ENCODE results near the gene LRP1.

LRP1 gene

DNA sequence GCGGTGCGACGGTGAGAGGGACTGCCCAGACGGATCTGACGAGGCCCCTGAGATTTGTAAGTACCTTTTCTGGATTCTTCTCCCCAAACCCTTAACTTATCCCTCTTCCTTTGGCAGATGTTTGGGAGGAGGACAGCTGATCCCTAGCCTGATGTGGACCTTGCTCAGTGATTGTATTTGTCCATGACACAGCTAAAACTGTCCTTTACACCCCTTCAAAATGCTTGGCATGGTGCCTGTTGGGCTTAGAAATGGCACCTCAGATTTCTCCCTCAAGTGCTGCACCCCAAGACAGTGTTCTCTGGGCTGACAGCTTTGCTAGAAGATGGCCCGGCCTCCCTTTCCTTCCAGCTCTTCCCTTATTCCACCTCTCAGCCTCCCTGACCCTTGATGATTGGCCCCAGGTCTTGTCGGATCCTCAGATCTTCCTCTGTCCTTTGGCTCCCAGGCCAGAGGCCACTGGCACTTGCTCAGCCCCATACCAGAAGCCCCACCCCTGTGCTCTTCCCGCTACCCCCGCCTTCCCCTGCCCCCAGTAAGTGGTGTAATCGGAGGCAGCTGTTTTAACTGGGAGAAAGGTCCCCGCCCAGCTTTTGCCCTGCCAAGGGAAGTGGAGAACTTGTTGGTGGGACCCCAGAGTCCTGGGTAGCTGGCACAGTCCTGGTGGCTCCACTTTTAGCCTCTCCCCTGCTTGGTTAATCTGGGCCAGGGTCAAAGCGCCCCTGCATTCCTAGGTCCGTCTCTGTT is 10.4 kb downstream of the LRP1 start:
- DNase-seq = no peak

DNA sequence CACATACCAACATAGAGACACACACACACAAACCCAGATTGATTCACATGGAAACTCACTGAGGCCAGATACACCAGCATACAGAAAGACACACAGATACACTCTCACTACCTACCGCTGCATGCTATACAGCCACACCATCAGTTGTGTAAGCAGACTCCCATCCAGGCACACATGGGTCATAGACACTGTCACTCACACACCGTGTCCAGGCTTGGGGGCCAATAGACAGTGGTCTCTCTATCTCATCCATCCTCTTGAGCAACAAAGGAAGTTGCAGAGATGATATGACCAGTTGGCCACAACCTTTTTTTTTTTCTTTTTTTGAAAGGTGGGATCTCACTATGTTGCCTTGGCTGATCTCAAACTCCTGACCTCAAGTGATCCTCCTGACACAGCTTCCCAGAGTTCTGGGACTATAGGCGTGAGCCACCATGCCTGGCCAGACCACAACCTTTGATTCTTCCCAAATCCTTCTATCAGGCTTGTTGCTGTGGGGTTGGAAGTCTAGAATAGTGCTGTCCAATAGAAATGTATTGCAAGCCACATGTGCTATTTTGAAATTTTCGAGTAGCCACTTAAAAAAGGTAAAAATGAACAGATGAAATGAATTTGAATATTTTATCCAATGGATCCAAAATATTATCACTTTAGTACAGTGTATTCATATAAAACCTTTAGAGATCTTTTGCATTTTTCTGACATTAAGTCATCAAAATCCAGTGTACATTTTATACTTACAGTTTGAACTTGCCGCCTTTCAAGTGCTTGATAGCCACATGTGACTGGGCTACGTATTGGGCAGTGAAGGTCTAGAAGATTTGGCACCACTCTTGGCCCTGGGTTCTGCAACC is 11.7 kb downstream of the LRP1 start:
- DNase-seq = no peak

DNA sequence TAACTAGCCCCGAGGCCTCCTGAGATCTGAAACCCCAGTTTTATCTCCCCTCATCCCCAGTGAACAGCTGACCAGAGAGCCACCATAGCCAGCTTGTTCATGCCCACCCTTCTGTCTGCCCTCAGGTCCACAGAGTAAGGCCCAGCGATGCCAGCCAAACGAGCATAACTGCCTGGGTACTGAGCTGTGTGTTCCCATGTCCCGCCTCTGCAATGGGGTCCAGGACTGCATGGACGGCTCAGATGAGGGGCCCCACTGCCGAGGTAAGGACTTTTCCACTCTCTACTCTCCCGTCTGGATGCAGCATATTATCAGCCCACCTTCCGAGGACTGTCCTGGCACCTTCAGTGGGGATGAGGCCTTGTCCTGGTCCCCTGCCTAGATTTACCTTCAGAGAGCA is 13.0 kb downstream of the LRP1 start:
- DNase-seq = no peak

- DNase-seq = no peak
Measured at GRCh38 chr12:57142121-57142520, 13.8 kb downstream of the LRP1 start.

- DNase-seq = no peak
Measured at GRCh38 chr12:57142727-57143126, 14.4 kb downstream of the LRP1 start.

DNA sequence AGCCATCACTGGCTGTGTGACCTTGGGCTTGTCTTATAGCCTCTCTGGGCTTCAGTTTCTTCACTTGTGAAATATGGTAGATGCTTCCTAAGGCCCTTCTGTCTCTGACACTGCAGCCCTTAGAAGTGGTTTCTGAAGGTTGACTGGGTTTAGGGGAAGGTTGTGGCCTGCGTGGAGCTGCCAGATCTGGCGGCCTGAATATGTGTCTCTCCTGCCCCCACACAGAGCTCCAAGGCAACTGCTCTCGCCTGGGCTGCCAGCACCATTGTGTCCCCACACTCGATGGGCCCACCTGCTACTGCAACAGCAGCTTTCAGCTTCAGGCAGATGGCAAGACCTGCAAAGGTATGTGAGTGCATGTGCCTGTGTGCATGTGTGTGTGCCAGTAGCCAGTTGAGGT is 15.2 kb downstream of the LRP1 start:
- DNase-seq = no peak

DNA sequence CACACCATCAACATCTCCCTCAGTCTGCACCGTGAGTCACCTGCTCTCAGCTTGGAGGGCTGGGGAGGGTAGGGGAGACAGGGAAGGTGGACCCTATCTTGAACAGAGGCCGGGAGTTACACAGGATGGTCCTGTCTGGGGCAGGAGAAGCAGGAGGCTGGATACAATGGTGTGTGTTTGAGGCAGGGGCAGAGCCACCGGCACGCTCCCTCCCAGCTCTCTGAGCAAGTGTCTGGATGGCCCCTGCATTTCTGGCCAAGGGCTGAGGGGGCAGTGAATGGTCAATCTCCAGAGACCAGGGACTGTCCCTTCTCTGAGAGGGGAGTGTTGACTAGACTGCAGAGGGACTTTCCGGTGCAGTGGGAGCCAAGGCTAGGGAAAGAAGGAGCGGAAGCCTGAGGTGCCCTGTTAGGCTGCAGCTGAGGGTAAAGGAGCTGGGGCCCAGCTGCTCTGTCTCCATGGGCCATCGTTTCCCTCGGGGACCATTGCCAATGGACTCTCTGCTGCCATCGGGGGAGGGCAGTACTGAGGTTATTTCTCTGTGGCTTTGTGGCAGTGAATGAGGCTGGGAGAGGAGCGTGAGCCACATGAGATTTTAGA is 17.3 kb downstream of the LRP1 start:
- no peak for DNase-seq

GRCh38 chr12:57146092-57146491 is 17.8 kb downstream of the LRP1 start:
- no peak for DNase-seq

- DNase-seq = no peak
Measured at GRCh38 chr12:57146961-57147944, 19.0 kb downstream of the LRP1 start, which contains the start of gene LRP1-AS. Gene LRP1-AS (minus strand): TSS chr12:57147619.

DNA sequence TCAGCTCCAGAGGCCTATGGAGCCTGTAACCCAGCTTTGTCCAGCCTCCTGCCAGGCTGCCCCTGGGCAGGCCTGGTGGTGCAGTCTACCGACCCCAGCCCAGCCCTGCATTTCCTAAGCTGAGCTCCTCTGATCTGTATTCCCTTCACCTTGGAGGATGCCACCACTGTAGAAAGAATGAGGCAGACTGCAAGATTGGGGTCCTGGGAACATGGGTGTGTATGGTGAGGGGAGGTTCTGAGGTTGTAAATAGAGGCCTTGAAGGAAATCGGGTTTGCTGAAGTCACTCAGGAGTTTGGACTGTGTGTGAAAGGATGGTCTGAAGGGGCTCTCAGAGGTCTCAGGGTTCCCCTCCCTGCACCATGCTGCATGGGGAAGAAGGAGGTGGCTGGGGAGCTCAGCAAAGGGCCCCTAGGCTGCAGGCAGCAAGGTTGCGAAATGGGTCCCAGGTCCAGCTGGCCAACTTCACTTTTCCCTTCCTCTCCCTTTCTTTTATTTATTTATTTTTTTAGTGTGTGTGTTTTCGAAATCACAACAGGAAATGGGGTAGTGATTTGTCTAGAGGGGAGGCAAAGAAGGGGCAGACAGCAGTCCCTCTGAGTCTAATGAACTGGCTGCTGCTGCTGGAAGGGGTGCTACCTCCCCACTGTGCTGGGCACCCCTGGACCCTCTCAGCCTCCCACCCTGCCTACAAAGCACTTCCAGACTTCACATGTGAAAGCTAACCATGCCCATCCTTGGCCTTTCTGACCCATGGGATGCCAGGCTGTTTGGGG is 20.4 kb downstream of the LRP1 start:
- DNase-seq = no peak

DNA sequence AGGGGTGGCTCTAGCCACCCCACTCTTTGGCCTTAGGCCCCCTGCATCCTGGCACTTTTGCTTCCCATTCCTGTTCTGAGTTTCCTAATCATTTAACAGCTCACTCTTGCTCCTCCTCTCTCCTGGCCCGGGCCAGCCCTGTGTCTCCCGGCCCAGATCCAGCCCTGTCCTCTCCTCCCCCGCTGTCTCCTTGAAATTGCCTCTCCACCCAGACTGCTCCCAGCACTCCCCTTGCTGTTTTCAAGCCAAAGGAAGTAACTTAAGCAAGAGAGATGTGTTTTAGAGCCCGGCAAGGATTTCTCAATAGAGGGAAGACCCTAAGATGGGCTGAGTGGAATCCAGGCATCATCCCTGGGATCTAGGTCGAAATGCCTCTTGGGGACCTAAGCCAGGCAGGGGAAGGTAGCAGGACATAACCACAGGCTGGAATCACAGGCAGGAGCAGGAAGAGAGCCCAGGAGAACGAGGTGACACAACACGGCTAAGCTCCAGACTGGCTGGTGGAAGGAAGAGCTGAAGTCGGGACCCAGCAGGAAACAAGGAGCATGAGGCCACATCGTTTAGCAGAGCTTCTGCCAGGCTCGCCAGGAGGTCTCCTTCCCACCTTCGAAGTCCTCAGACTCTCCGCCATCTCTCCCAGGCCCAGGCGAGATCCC is 21.1 kb downstream of the LRP1 start:
- DNase-seq = no peak

DNA sequence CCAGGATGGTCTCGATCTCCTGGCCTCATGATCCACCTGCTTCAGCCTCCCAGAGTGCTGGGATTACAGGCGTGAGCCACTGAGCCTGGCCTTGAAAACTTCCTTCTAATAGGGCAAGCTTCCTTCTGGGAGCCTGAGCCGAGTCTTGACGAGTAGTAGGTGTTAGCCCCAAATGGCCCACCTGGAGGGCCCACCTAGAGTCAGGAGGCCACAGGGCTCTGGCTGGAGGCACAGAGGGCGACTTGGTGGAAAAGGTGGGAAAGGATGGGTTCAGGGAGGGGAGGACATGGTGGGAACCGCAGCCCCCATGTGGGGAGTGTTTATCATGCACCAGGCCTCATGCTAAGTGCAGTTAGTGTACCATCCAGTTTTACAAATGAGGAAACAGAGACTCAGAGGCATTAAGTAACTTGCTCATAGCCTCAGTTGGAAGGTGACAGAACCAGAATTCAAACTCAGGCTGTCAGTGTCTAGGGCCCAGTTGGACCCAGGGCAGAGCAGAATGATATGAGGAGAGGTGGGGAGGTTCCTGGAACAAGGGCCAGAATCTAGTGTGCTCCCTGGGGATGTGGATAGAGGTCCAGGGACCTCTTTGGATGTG is 22.2 kb downstream of the LRP1 start:
- DNase-seq = no peak

GRCh38 chr12:57151741-57152630 is 23.7 kb downstream of the LRP1 start:
- DNase-seq = peak; percentile 37 to 78

DNA sequence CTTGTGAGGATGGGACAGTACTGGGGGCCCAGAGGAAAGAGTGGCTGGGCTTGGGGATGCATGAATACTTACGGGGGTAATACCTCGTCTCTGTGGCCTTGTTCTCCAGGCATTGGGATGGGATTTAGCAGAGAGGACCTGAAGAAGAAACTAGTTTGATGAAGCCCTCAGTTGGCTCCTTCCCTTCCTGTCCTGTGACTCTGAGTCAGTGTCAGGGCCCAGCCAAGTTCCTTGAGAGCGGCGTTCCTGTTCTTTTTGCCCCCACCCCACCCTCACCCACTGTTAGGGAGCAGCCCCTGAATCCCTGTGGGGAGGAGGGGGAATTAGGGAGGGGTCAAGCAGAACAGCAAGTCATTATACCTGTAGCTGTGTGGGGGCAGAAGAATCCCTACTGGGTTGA is 24.4 kb downstream of the LRP1 start:
- DNase-seq = no peak

DNA sequence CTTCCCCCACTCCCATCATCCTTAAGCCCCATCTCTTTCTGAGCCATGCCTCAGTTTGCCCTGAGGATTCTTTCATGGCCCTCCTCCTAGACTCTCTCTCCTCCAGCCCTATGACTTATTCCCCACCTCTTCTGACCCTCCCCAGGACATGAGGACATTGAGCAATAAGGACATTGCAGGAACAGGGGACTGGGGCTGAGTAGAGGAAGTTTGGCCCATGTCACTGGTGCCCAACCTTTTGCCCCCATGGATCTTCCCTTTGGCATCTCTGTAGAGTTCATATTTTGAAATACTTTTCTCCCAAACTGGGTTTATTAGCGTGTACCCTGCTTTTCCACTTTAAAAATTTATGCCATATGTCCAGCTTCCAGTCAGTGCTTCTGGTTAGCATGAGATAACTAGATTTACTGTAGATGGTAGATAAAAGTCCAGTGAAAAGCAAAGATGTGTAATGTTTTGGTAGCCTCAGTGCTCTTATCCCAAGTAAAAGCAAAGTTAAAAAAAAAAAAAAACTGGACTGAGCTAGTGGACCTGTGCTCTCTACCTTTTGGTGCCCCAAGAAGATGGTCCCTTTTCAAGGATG is 25.2 kb downstream of the LRP1 start:
- DNase-seq = no peak

DNA sequence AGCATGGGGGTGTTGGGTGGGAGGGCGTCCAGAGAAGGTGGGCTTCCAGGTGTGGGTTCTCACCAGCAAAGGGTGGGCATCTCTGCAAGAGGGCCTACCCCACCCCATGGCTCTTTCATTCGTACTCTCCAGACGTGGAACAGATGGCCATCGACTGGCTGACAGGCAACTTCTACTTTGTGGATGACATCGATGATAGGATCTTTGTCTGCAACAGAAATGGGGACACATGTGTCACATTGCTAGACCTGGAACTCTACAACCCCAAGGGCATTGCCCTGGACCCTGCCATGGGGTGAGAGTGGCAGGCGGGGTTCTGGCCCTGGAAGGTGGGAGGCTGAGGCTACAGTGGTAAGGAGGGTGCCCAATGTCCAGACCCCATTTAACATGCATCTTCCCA is 25.8 kb downstream of the LRP1 start:
- no peak for DNase-seq

- no peak for DNase-seq
Measured at GRCh38 chr12:57154804-57155434, 26.6 kb downstream of the LRP1 start.

- DNase-seq = no peak
Measured at GRCh38 chr12:57156701-57157403, 28.6 kb downstream of the LRP1 start.

All from NCI-H446 (cell line).